Measurements from ENCODE around the gene ZNF813.

Gene ZNF813

GRCh38 chr19:53520547-53521372 lies 53.2 kb downstream of the ZNF813 start:
- DNase-seq (ENCODE audit: low spot score): peak; percentile 92

GRCh38 chr19:53521373-53522202 lies 54.1 kb downstream of the ZNF813 start:
- no peak for DNase-seq (ENCODE audit: low spot score)

- DNase-seq (ENCODE audit: low spot score): no peak
Measured at GRCh38 chr19:53525922-53526321, 58.4 kb downstream of the ZNF813 start.

GRCh38 chr19:53530622-53531021 lies 63.1 kb downstream of the ZNF813 start:
- DNase-seq (ENCODE audit: low spot score): no peak

- no peak for DNase-seq (ENCODE audit: low spot score)
Measured at GRCh38 chr19:53531457-53531856, 63.9 kb downstream of the ZNF813 start.

- DNase-seq (ENCODE audit: low spot score): no peak
Measured at GRCh38 chr19:53532362-53532761, 64.8 kb downstream of the ZNF813 start.

- no peak for DNase-seq (ENCODE audit: low spot score)
Measured at GRCh38 chr19:53536225-53536548, 68.7 kb downstream of the ZNF813 start.

GRCh38 chr19:53537121-53537520 lies 69.6 kb downstream of the ZNF813 start:
- no peak for DNase-seq (ENCODE audit: low spot score)

GRCh38 chr19:53537521-53538377 lies 70.2 kb downstream of the ZNF813 start, which contains the start of gene ZNF331:
Gene ZNF331 (plus strand): TSS chr19:53538145. CDS start chr19:53569377, 31,232 bp downstream.
- peak; percentile 79 for DNase-seq (ENCODE audit: low spot score)

GRCh38 chr19:53538378-53539109 lies 71.0 kb downstream of the ZNF813 start:
- peak; percentile 11 for DNase-seq (ENCODE audit: low spot score)

- DNase-seq (ENCODE audit: low spot score): no peak
Measured at GRCh38 chr19:53540091-53540490, 72.6 kb downstream of the ZNF813 start.

- DNase-seq (ENCODE audit: low spot score): no peak
Measured at GRCh38 chr19:53541971-53542370, 74.4 kb downstream of the ZNF813 start.

GRCh38 chr19:53545271-53546065 lies 77.9 kb downstream of the ZNF813 start:
- DNase-seq (ENCODE audit: low spot score): no peak

All from iPS-NIHi11 (cell line).